GM18511 (cell line): Measurements from ENCODE around the gene CERCAM.

Experiments
- ATAC-seq: cut with Tn5 transposase; IDR thresholded peaks from one replicate; pipeline ENCODE4 v1.9.1; 2021; ENCODE audit warnings: mild to moderate bottlenecking, moderate library complexity; ENCODE audit not compliant: unreplicated experiment

The CERCAM gene

GRCh38 chr9:128420651-128421481 lies at the start of gene CERCAM:
TSS of gene CERCAM (plus strand) at chr9:128420857. CDS start at chr9:128420878, 21 bp downstream.
- ATAC-seq = peak; percentile 80

GRCh38 chr9:128371630-128372117 lies 49.0 kb upstream of the CERCAM start:
- ATAC-seq = no peak

- no peak for ATAC-seq
Measured at GRCh38 chr9:128372188-128372641, 48.4 kb upstream of the CERCAM start.

GRCh38 chr9:128372784-128373183 lies 47.9 kb upstream of the CERCAM start:
- ATAC-seq = no peak

- ATAC-seq = no peak
Measured at GRCh38 chr9:128374221-128374675, 46.4 kb upstream of the CERCAM start.

- no peak for ATAC-seq
Measured at GRCh38 chr9:128375865-128376264, 44.8 kb upstream of the CERCAM start.

GRCh38 chr9:128382261-128382660 lies 38.4 kb upstream of the CERCAM start:
- no peak for ATAC-seq

GRCh38 chr9:128383007-128383753 lies 37.5 kb upstream of the CERCAM start:
- no peak for ATAC-seq

GRCh38 chr9:128383791-128384190 lies 36.9 kb upstream of the CERCAM start:
- ATAC-seq = no peak

- ATAC-seq = no peak
Measured at GRCh38 chr9:128384801-128385495, 35.7 kb upstream of the CERCAM start.

- no peak for ATAC-seq
Measured at GRCh38 chr9:128385496-128386460, 34.9 kb upstream of the CERCAM start.

GRCh38 chr9:128388150-128388549 lies 32.5 kb upstream of the CERCAM start:
- ATAC-seq = no peak

- ATAC-seq = no peak
Measured at GRCh38 chr9:128389395-128390149, 31.1 kb upstream of the CERCAM start.

- no peak for ATAC-seq
Measured at GRCh38 chr9:128390150-128390812, 30.4 kb upstream of the CERCAM start.

- no peak for ATAC-seq
Measured at GRCh38 chr9:128390813-128391711, 29.6 kb upstream of the CERCAM start.

- ATAC-seq = no peak
Measured at GRCh38 chr9:128391956-128392301, 28.7 kb upstream of the CERCAM start.

GRCh38 chr9:128392302-128393144 lies 28.1 kb upstream of the CERCAM start:
- no peak for ATAC-seq
